Caco-2 (cell line): ENCODE measurements around the gene ACKR2. TPM values are rescaled to one million over a fixed set of nuclear protein-coding genes. Genes with fewer than 3 reads are reported as not detected.

Source experiments
- BruUV-seq: library from RNA; stranded (reverse); fragments of 400-500 nt; replicated peaks from 2 replicates; lab custom pipeline; 2021; lab: Mats Ljungman, UMichigan
- CTCF ChIA-PET: fragments of 300-600 bp; sonication (Branson Sonifier 250); formaldehyde crosslinking; loops from one replicate; lab custom pipeline; 2022; ENCODE audit warnings: antibody characterized with exemption; lab: Charles Lee
- POLR2A ChIA-PET: fragments of 300-600 bp; sonication (Branson Sonifier 250); formaldehyde crosslinking; loops from one replicate; lab custom pipeline; 2022; ENCODE audit warnings: antibody characterized with exemption; lab: Charles Lee
- DNase-seq, 2 experiments: peaks; one replicate each; pipeline versions ENCODE4 v3.0.0 to v3.0.0-alpha.2; 2020 to 2022
- H3K27me3 ChIP-seq: replicated peaks from 2 replicates; pipeline ENCODE4 v1.6.0; 2011; ENCODE audit warnings: low read length; ENCODE audit not compliant: control insufficient read depth, insufficient read depth
- H3K36me3 ChIP-seq: 2 replicates; pipeline ENCODE4 v1.5.1; 2011; ENCODE audit warnings: low read length; ENCODE audit not compliant: control insufficient read depth, insufficient read depth
- H3K4me1 ChIP-seq: fragments of 250-450 bp; sonication (Bioruptor Pico); 2 replicates; pipeline ENCODE4 v1.5.1; 2020; ENCODE audit warnings: mild to moderate bottlenecking
- H3K4me3 ChIP-seq: 2 replicates; pipeline ENCODE4 v1.5.1; 2011; ENCODE audit warnings: low read depth, mild to moderate bottlenecking, control low read depth, low read length
- H3K9me3 ChIP-seq: fragments of 250-450 bp; sonication (Bioruptor Pico); 2 replicates; pipeline ENCODE4 v1.5.1; 2020; ENCODE audit warnings: mild to moderate bottlenecking, moderate library complexity
- H3K27ac Mint-ChIP-seq: one replicate; pipeline ENCODE4 v1.8.0; 2022; ENCODE audit warnings: mixed read lengths; ENCODE audit not compliant: unreplicated experiment
- H3K27me3 Mint-ChIP-seq: one replicate; pipeline ENCODE4 v1.8.0; 2022; ENCODE audit warnings: mixed read lengths; ENCODE audit not compliant: insufficient read depth, unreplicated experiment
- H3K36me3 Mint-ChIP-seq: one replicate; pipeline ENCODE4 v1.8.0; 2022; ENCODE audit warnings: mild to moderate bottlenecking, mixed read lengths; ENCODE audit not compliant: insufficient read depth, unreplicated experiment
- H3K4me1 Mint-ChIP-seq: one replicate; pipeline ENCODE4 v1.8.0; 2022; ENCODE audit warnings: low read depth, mixed read lengths; ENCODE audit not compliant: unreplicated experiment
- H3K4me3 Mint-ChIP-seq: one replicate; pipeline ENCODE4 v1.8.0; 2022; ENCODE audit warnings: mild to moderate bottlenecking, moderate library complexity, mixed read lengths; ENCODE audit not compliant: unreplicated experiment
- H3K9me3 Mint-ChIP-seq: one replicate; pipeline ENCODE4 v1.8.0; 2022; ENCODE audit warnings: mixed read lengths; ENCODE audit not compliant: unreplicated experiment
- intact Hi-C: fragments of 100-400 bp; cut with micrococcal nuclease; formaldehyde crosslinking; loops from one replicate; pipeline ENCODE4 v1.10.0; 2022; ENCODE audit not compliant: unreplicated experiment
- total RNA-seq: library from RNA; stranded (reverse); gene quantifications from 2 replicates; pipeline ENCODE4 v1.2.3, GENCODE V29; 2022
- TF ChIP-seq, protein P1 (sequence below), 2 experiments: fragments of 200-600 bp in 1 of 2; IDR thresholded peaks; 1 replicate in 1 of 2; 2 replicates in 1 of 2; pipeline versions ENCODE4 v1.5.1 to v1.8.0; 2011 to 2022; ENCODE audit warnings: antibody characterized with exemption in 1 of 2, control low read depth in 1 of 2, inconsistent platforms in 1 of 2, low read depth in 1 of 2, low read length in 1 of 2, mild to moderate bottlenecking in 1 of 2, moderate library complexity in 1 of 2; ENCODE audit not compliant: insufficient read depth in 1 of 2, severe bottlenecking in 1 of 2, unreplicated experiment in 1 of 2

Gene ACKR2
- total RNA-seq, 1 experiment from 2014 or later = 3.5 TPM

DNA sequence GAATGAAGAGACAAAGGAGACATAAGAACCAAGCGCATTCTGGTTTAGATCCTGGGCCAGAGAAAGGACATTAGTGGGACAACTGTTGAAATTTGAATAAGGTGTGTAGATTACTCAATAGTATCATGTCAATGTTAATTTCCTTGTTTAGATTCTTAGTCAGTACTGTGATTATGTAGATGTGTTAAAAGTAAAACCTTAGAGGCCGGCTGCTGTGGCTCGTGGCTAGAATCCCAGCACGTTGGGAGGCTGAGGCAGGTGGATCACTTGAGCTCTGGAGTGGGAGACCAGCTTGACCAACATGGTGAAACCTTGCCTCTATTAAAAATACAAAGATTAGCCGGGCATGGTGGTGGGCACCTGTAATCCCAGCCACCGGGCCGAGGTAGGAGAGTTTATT is 39.8 kb downstream of the ACKR2 start:
- H3K27ac Mint-ChIP-seq = no peak overlapping the region
- no peaks in the 10 kb centered on the region for H3K27me3 ChIP-seq
- intact Hi-C loops = no loop called here
- H3K9me3 ChIP-seq = no peaks in the 10 kb centered on the region
- POLR2A ChIA-PET = no interaction called here
- H3K4me3 ChIP-seq = no peak overlapping the region
- DNase-seq = no peak
- CTCF ChIA-PET = interaction anchor here (0.6 kb wide), 1 partner anchor 295 kb away, joined by 3 read pairs; no protein-coding TSS in a partner anchor
- H3K4me1 ChIP-seq = no peaks in the 10 kb centered on the region
- H3K27me3 Mint-ChIP-seq = peaks cover 3% of the 10 kb centered on the region
- TF ChIP-seq, protein P1, sequence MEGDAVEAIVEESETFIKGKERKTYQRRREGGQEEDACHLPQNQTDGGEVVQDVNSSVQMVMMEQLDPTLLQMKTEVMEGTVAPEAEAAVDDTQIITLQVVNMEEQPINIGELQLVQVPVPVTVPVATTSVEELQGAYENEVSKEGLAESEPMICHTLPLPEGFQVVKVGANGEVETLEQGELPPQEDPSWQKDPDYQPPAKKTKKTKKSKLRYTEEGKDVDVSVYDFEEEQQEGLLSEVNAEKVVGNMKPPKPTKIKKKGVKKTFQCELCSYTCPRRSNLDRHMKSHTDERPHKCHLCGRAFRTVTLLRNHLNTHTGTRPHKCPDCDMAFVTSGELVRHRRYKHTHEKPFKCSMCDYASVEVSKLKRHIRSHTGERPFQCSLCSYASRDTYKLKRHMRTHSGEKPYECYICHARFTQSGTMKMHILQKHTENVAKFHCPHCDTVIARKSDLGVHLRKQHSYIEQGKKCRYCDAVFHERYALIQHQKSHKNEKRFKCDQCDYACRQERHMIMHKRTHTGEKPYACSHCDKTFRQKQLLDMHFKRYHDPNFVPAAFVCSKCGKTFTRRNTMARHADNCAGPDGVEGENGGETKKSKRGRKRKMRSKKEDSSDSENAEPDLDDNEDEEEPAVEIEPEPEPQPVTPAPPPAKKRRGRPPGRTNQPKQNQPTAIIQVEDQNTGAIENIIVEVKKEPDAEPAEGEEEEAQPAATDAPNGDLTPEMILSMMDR (IDR thresholded peaks at IDR 0.05; ENCODE audit: insufficient read depth in 1 of 2, low read depth in 1 of 2, low read length in 1 of 2, severe bottlenecking in 1 of 2, unreplicated experiment in 1 of 2) = no peak
- peaks cover under 1% of the 10 kb centered on the region for H3K4me1 Mint-ChIP-seq
- no peak overlapping the region for H3K4me3 Mint-ChIP-seq
- H3K9me3 Mint-ChIP-seq = no peaks in the 10 kb centered on the region
- H3K36me3 Mint-ChIP-seq = no peaks in the 10 kb centered on the region
- no peaks in the 10 kb centered on the region for H3K36me3 ChIP-seq
- no TSS peak for BruUV-seq

DNA sequence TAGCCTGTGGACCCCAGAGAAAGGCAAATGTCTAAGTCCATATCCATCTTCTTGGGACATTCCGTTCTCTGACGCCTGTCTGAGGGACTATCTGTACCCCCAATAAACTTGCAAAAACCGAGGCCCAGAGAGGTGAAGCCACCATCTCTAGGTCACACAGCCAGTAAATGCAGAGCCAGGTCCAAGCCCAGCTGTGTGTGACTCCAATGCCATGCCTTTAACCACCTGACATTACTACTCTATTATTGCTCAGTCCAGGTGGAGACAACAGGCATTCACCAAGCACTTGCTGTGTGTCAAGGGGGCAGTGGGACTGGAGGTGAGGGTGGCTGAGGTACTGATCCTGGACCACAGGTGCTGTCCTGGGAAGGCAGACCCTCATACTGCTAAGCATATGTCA is 41.0 kb downstream of the ACKR2 start:
- no TSS peak for BruUV-seq
- ChIA-PET CTCF (interaction anchor here (2.3 kb wide), 1 partner anchor 11 kb away, joined by 8 read pairs; no protein-coding TSS in a partner anchor), POLR2A (no interaction called here)
- Histone ChIP-seq H3K4me1 (no peaks in the 10 kb centered on the region), H3K27me3 (no peaks in the 10 kb centered on the region), H3K36me3 (no peaks in the 10 kb centered on the region), H3K4me3 (no peak overlapping the region), H3K9me3 (no peaks in the 10 kb centered on the region)
- Mint-ChIP-seq H3K9me3 (no peaks in the 10 kb centered on the region), H3K27me3 (peaks cover 3% of the 10 kb centered on the region), H3K36me3 (no peaks in the 10 kb centered on the region), H3K4me3 (no peak overlapping the region), H3K4me1 (peaks cover 2% of the 10 kb centered on the region), H3K27ac (no peak overlapping the region)
- DNase-seq = no peak
- TF ChIP-seq, protein P1 (IDR thresholded peaks at IDR 0.05; ENCODE audit: insufficient read depth in 1 of 2, low read depth in 1 of 2, low read length in 1 of 2, severe bottlenecking in 1 of 2, unreplicated experiment in 1 of 2) = no peak
- intact Hi-C loops = no loop called here

DNA sequence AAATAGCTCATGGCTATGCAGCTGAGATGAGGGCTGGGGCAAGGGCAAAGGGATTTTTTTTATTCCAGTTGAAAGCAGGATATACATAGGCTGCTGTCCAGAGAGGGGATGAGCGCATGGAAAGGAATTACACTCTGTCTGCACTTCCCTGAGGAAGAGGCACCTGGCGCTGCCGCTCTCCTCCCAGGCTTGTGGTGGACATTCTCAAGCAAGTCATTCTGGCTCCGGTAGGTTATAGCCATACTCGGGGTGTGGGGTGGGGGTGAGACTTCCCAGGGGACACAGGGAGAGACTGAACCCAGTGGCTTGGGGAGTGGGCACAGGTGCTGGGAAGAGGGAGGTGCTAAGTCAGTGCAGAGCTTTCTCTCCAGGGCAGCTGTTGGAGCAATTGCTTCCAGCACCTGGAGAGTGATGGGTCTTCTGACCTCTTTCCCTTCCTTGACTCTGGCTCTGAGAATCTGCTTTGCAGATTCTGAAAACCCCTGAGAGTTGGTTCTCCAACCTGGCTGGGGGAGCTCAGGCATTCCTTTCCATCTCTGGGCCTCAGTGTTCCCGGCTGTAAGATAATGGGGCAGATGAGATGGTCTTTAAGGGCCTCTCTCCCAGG is 42.1 kb downstream of the ACKR2 start:
- ChIA-PET POLR2A (no interaction called here), CTCF (interaction anchor here (2.3 kb wide), 1 partner anchor 12 kb away, joined by 8 read pairs; no protein-coding TSS in a partner anchor)
- Mint-ChIP-seq H3K27me3 (peaks cover 3% of the 10 kb centered on the region), H3K36me3 (no peaks in the 10 kb centered on the region), H3K4me1 (peaks cover 6% of the 10 kb centered on the region), H3K4me3 (no peak overlapping the region), H3K27ac (no peak overlapping the region), H3K9me3 (no peaks in the 10 kb centered on the region)
- DNase-seq = no peak
- intact Hi-C loops = no loop called here
- Histone ChIP-seq H3K4me1 (peaks cover 9% of the 10 kb centered on the region; the same call in 1 of the 2 replicates), H3K27me3 (no peaks in the 10 kb centered on the region), H3K9me3 (no peaks in the 10 kb centered on the region), H3K36me3 (no peaks in the 10 kb centered on the region), H3K4me3 (no peak overlapping the region)
- TF ChIP-seq, protein P1 (IDR thresholded peaks at IDR 0.05; ENCODE audit: insufficient read depth in 1 of 2, low read depth in 1 of 2, low read length in 1 of 2, severe bottlenecking in 1 of 2, unreplicated experiment in 1 of 2) = no peak
- no TSS peak for BruUV-seq
